Fibroblast of mammary gland (primary cell): Measurements from ENCODE around the gene PFN3.

Source experiments
- DNase-seq: peaks from one replicate; pipeline ENCODE4 v3.0.0-alpha.2; 2010; ENCODE audit warnings: low read depth
- H3K4me3 ChIP-seq: 2 replicates; pipeline ENCODE4 v1.5.1; 2011; ENCODE audit warnings: low read depth, mild to moderate bottlenecking, low read length, moderate library complexity; ENCODE audit not compliant: control insufficient read depth
- TF ChIP-seq, protein P1 (sequence below): conservative IDR thresholded peaks from 2 replicates; pipeline ENCODE4 v1.5.1; 2011; ENCODE audit warnings: low read depth, low read length, inconsistent platforms; ENCODE audit not compliant: control insufficient read depth, insufficient read depth

The PFN3 gene

DNA sequence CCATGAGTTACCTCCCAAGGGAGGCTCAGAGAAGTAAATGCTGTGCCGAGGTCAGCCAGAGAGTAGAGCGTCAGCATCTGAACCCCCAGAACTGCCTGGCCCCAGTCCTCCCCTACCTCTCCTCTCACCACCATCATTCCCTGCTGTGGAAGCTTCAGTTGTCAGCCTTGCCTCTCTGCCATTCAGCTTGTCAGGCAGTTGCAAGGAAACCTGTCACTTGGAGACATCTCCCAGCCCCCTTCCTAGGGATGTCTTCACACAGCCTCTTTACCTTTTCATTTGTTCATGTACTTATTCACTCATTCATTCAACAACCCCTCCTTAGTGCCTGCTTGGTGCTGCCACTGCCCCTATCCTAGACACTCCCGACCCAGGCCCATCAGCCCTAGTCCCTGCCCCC lies 40.6 kb downstream of the PFN3 start:
- no peak for DNase-seq
- no peak overlapping the region for H3K4me3 ChIP-seq
- TF ChIP-seq, protein P1, sequence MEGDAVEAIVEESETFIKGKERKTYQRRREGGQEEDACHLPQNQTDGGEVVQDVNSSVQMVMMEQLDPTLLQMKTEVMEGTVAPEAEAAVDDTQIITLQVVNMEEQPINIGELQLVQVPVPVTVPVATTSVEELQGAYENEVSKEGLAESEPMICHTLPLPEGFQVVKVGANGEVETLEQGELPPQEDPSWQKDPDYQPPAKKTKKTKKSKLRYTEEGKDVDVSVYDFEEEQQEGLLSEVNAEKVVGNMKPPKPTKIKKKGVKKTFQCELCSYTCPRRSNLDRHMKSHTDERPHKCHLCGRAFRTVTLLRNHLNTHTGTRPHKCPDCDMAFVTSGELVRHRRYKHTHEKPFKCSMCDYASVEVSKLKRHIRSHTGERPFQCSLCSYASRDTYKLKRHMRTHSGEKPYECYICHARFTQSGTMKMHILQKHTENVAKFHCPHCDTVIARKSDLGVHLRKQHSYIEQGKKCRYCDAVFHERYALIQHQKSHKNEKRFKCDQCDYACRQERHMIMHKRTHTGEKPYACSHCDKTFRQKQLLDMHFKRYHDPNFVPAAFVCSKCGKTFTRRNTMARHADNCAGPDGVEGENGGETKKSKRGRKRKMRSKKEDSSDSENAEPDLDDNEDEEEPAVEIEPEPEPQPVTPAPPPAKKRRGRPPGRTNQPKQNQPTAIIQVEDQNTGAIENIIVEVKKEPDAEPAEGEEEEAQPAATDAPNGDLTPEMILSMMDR = no peak

DNA sequence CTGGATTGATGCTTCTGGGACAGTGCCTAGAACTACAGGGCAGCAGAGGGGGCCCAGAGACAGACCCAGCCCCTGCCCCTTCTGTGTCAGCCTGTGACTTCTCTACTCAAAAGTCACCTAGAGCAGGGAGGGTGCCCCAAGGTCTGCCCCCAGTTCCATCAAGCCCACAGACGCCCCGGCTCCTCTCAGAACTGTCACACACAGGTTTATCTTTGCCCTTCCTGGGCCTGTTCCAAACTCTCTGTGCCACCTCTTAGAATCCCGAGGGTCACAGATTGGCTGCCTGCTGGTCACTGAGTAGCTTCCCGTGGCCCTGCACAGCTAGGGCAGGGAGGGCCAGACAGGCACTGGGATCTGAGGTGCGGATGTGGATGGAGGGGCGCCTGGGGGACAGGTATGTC lies 41.0 kb downstream of the PFN3 start:
- TF ChIP-seq, protein P1 = no peak
- DNase-seq = no peak
- H3K4me3 ChIP-seq = no peak overlapping the region

DNA sequence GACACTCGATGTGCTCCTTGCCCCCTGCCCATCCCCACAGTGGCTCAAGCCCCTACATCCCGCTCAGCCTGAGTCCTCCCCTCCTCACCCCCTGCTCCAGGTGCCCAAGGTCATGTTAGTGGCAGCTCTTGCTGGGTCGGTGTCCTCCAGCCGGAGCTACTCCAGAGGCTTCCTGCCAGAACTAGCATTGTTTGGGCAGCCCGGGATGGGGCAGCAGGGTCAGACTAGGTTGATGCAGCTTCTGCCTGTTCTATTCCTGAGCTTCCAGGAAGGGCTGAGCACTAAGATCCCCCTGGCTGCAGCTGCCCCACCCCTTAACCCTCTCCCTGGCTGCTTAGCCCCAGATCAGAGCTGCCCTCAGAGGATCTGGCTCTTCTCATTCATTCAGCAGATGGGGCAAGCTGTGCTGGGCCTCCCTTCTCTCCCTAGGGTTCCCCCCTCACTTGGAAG lies 42.1 kb downstream of the PFN3 start:
- TF ChIP-seq, protein P1 = no peak
- H3K4me3 ChIP-seq = no peak overlapping the region
- no peak for DNase-seq

DNA sequence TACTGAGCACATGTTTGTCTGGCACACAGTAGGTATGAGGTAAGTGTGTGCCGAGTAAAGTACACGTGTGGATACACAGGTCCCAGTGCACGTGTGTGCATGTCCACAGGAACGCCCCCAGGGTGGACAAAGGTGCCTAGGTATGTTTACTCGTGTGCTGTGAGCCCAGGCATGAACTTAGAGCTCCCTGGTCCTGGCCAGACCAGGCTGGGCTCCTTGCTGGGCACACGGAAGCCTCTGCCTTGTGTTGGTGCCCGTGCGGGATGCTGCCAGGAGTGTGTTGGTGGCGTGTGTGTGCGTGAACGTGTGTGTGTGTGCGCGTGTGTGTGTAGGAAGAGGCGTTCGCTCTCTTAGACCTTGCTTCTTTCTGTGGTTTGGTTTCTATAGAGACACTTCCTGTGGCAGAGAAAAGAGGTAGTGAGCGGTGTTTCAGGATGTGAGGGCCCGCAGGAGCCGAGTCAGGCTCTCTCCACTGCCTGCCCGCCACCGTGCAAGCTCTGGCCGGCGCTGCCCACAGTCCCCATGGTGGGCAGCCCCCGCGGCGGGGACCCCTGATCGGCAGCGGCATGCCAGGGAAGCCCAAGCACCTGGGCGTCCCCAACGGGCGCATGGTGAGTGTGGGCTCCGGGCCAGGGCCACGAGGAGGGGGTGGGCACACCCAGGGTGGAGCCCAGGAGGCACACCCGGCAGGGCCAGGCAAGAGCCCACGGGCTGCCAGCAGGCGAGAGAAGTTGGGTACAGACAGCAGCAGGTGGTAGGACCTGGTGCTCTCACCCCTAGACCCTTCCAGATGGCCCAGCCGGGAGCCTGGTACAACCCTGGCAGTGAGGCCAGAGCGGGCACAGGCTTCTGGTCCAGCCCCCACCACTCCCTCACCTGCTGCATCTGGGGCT lies 42.8 kb downstream of the PFN3 start, which contains the start of gene RGS14:
Gene RGS14 (plus strand): TSS at position 466 of the 893 bp plus-strand sequence. CDS start 101 bp downstream, at position 567.
- no peak within 1 kb of the TSS for H3K4me3 ChIP-seq
- DNase-seq = no peak

DNA sequence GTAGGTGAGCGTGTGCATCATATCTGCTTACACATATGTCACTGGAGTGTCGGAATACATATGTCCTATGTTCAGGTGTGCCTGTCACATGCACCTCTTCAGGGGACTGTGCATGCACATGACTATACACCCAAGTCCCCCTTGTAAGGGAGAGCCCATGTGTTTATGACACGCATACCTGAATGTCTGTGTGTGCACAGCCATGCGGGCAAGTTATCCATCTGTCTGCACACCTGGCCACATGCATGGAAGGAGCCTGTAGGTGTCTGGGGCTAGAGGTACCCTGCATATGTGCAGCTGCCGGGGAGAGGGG lies 43.4 kb downstream of the PFN3 start:
- TF ChIP-seq, protein P1 = no peak
- H3K4me3 ChIP-seq = no peak overlapping the region
- no peak for DNase-seq

More for the DNA sequence above, 42.8 kb downstream of the PFN3 start, which contains the start of gene RGS14:
- TF ChIP-seq, protein P1 = no peak

DNA sequence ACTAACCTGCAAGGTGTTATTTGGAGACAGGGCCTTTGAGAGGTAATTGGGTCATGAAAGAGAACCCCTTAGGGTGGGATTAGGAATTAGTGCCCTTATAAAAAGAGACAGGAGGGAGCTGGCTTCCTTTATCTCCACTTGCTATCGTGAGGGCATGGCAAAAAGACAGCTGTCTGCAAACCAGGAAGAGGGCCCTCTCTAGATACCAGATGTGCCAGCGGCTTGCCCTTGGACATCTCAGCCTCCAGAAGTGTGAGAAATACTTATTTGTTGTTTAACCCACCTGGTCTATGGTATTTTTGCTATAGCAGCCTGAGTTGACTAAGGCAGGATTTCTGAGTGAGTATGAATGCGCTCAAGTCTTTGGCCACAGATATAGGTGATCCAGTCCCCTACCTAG lies 43.7 kb downstream of the PFN3 start:
- no peak overlapping the region for H3K4me3 ChIP-seq
- DNase-seq = no peak
- TF ChIP-seq, protein P1 = no peak
